GM19035 (cell line): ENCODE results near the gene NHERF2.

Experiments
- ATAC-seq: cut with Tn5 transposase; IDR thresholded peaks from one replicate; pipeline ENCODE4 v1.9.1; 2021; ENCODE audit not compliant: unreplicated experiment

NHERF2 gene

GRCh38 chr16:1990351-1991134 lies 36.2 kb upstream of the NHERF2 start:
- ATAC-seq, result no peak

GRCh38 chr16:1991135-1991551 lies 35.6 kb upstream of the NHERF2 start:
- no peak for ATAC-seq

- ATAC-seq, result no peak
These were observed 35.1 kb upstream of the NHERF2 start for GRCh38 chr16:1991588-1991947.

- ATAC-seq, result peak; percentile 46
These were observed 34.6 kb upstream of the NHERF2 start for GRCh38 chr16:1991948-1992703.

GRCh38 chr16:1992704-1993317 lies 33.9 kb upstream of the NHERF2 start:
- no peak for ATAC-seq

- ATAC-seq, result no peak
These were observed 33.0 kb upstream of the NHERF2 start for GRCh38 chr16:1993731-1994131.

- ATAC-seq, result no peak
These were observed 29.0 kb upstream of the NHERF2 start for GRCh38 chr16:1997494-1998359.

- ATAC-seq, result no peak
These were observed 28.3 kb upstream of the NHERF2 start for GRCh38 chr16:1998360-1998835.

- ATAC-seq, result no peak
These were observed 27.6 kb upstream of the NHERF2 start for GRCh38 chr16:1998852-1999801.

GRCh38 chr16:1999866-2000514 lies 26.7 kb upstream of the NHERF2 start:
- no peak for ATAC-seq

GRCh38 chr16:2001035-2001434 lies 25.7 kb upstream of the NHERF2 start:
- no peak for ATAC-seq

GRCh38 chr16:2001456-2002355 lies 25.0 kb upstream of the NHERF2 start:
- ATAC-seq, result no peak

GRCh38 chr16:2002406-2003230 lies 24.1 kb upstream of the NHERF2 start:
- no peak for ATAC-seq

- ATAC-seq, result no peak
These were observed 23.4 kb upstream of the NHERF2 start for GRCh38 chr16:2003231-2003826.

- ATAC-seq, result no peak
These were observed 22.7 kb upstream of the NHERF2 start for GRCh38 chr16:2003827-2004641.
